Endodermal cell (in vitro differentiated cells): ENCODE results near the gene C1GALT1. TPM values are rescaled to one million over a fixed set of nuclear protein-coding genes. Genes with fewer than 3 reads are reported as not detected.

Experiments
- DNase-seq: peaks from one replicate; pipeline ENCODE4 v3.0.0-alpha.2; 2017
- H3K27ac ChIP-seq: 2 replicates; pipeline ENCODE4 v1.5.1; 2013; ENCODE audit warnings: mild to moderate bottlenecking, low read depth, low read length, moderate library complexity
- H3K27me3 ChIP-seq: 2 replicates; pipeline ENCODE4 v1.6.1; 2013; ENCODE audit warnings: mild to moderate bottlenecking, low read length, moderate library complexity; ENCODE audit not compliant: insufficient read depth, control insufficient read depth, poor library complexity, severe bottlenecking
- H3K36me3 ChIP-seq: 2 replicates; pipeline ENCODE4 v1.7.0; 2013; ENCODE audit warnings: mild to moderate bottlenecking, low read length, moderate library complexity; ENCODE audit not compliant: control insufficient read depth, insufficient read depth
- H3K4me1 ChIP-seq: one replicate; pipeline ENCODE4 v1.7.0; 2013; ENCODE audit warnings: low read length; ENCODE audit not compliant: control insufficient read depth, insufficient read depth
- H3K4me3 ChIP-seq: 2 replicates; pipeline ENCODE4 v1.5.1; 2013; ENCODE audit warnings: mild to moderate bottlenecking, low read length, moderate library complexity
- H3K9ac ChIP-seq: 2 replicates; pipeline ENCODE4 v1.6.1; 2013; ENCODE audit warnings: mild to moderate bottlenecking, low read length, moderate library complexity; ENCODE audit not compliant: poor library complexity, severe bottlenecking; ENCODE audit errors: extremely low read depth
- H3K9me3 ChIP-seq: 2 replicates; pipeline ENCODE4 v1.6.1; 2013; ENCODE audit warnings: mild to moderate bottlenecking, low read length, moderate library complexity; ENCODE audit not compliant: control insufficient read depth
- H3K27ac Mint-ChIP-seq: 2 replicates; pipeline ENCODE4 v1.8.0; 2020; ENCODE audit warnings: mixed read lengths
- H3K27me3 Mint-ChIP-seq: 2 replicates; pipeline ENCODE4 v1.8.0; 2021; ENCODE audit warnings: mild to moderate bottlenecking, mixed read lengths; ENCODE audit not compliant: insufficient read depth
- H3K36me3 Mint-ChIP-seq: 2 replicates; pipeline ENCODE4 v1.8.0; 2020; ENCODE audit warnings: low read depth, mixed read lengths
- H3K4me1 Mint-ChIP-seq: 2 replicates; pipeline ENCODE4 v1.8.0; 2020; ENCODE audit warnings: mixed read lengths
- H3K4me3 Mint-ChIP-seq: 2 replicates; pipeline ENCODE4 v1.8.0; 2020; ENCODE audit warnings: mild to moderate bottlenecking, moderate library complexity, mixed read lengths
- H3K9me3 Mint-ChIP-seq: 2 replicates; pipeline ENCODE4 v1.8.0; 2020; ENCODE audit warnings: mild to moderate bottlenecking, mixed read lengths
- WGBS, 2 experiments: methylation state at CpG; one replicate each; pipeline versions ENCODE4 v1.1.5 to v1.1.7; 2013; ENCODE audit warnings: missing lambda C conversion rate in 2 of 2, mixed read lengths in 1 of 2; ENCODE audit not compliant: insufficient coverage in 1 of 2, insufficient read length in 1 of 2; 5-methylcytosine and 5-hydroxymethylcytosine counted together
- total RNA-seq, 2 donors: library from RNA; stranded (reverse); fragmentation: NEBNext Ultra II Directional in 1 of 2; extraction: Animal tissue kit (Norgen Biotek cat#: 25700) in 1 of 2; gene quantifications; 2 replicates in 1 of 2; 3 replicates in 1 of 2; pipeline ENCODE4 v1.2.1, GENCODE V29; 2021
- TF ChIP-seq, protein P1 (sequence below): fragments of 200-600 bp; sonication (generic); conservative IDR thresholded peaks from 2 replicates; pipeline ENCODE4 v1.5.0; 2021; ENCODE audit warnings: antibody characterized with exemption, mild to moderate bottlenecking

Gene C1GALT1
- total RNA-seq, 2 donors from 2014 or later: 65.7 to 132 TPM

DNA sequence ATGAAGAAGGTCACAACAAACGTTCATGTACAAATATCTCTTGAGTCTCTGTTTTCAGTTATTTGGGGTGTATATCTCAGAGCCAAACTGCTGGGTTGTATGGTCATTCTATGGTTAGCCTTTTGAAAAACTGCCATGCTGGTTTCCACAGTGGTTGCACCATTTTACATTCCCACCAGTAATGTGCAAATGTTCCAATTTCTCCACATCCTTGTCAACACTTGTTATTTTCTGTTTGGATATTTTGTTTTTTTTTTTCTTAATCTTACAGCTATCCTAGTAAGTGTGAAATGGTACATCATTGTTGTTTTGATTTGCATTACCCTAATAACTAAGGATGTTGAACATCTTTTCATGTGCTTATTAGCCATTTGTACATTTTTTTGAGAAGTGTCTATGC is 13.0 kb upstream of the C1GALT1 start:
- H3K4me3 ChIP-seq: no peak overlapping the region
- 94 to 100% methylated on average over 1 of the region's 1 CpG for WGBS, 2 experiments
- peaks cover 20% of the 10 kb centered on the region for H3K9me3 ChIP-seq
- H3K9ac ChIP-seq: no peak overlapping the region
- H3K36me3 ChIP-seq: no peaks in the 10 kb centered on the region
- TF ChIP-seq, protein P1, sequence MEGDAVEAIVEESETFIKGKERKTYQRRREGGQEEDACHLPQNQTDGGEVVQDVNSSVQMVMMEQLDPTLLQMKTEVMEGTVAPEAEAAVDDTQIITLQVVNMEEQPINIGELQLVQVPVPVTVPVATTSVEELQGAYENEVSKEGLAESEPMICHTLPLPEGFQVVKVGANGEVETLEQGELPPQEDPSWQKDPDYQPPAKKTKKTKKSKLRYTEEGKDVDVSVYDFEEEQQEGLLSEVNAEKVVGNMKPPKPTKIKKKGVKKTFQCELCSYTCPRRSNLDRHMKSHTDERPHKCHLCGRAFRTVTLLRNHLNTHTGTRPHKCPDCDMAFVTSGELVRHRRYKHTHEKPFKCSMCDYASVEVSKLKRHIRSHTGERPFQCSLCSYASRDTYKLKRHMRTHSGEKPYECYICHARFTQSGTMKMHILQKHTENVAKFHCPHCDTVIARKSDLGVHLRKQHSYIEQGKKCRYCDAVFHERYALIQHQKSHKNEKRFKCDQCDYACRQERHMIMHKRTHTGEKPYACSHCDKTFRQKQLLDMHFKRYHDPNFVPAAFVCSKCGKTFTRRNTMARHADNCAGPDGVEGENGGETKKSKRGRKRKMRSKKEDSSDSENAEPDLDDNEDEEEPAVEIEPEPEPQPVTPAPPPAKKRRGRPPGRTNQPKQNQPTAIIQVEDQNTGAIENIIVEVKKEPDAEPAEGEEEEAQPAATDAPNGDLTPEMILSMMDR: no peak
- no peak for DNase-seq
- H3K27me3 ChIP-seq: no peaks in the 10 kb centered on the region
- no peaks in the 10 kb centered on the region for H3K27me3 Mint-ChIP-seq
- H3K9me3 Mint-ChIP-seq: peaks cover 17% of the 10 kb centered on the region
- no peak overlapping the region for H3K4me3 Mint-ChIP-seq
- H3K27ac Mint-ChIP-seq: no peak overlapping the region
- no peaks in the 10 kb centered on the region for H3K4me1 ChIP-seq
- no peak overlapping the region for H3K27ac ChIP-seq
- H3K36me3 Mint-ChIP-seq: no peaks in the 10 kb centered on the region
- peaks cover 8% of the 10 kb centered on the region for H3K4me1 Mint-ChIP-seq

DNA sequence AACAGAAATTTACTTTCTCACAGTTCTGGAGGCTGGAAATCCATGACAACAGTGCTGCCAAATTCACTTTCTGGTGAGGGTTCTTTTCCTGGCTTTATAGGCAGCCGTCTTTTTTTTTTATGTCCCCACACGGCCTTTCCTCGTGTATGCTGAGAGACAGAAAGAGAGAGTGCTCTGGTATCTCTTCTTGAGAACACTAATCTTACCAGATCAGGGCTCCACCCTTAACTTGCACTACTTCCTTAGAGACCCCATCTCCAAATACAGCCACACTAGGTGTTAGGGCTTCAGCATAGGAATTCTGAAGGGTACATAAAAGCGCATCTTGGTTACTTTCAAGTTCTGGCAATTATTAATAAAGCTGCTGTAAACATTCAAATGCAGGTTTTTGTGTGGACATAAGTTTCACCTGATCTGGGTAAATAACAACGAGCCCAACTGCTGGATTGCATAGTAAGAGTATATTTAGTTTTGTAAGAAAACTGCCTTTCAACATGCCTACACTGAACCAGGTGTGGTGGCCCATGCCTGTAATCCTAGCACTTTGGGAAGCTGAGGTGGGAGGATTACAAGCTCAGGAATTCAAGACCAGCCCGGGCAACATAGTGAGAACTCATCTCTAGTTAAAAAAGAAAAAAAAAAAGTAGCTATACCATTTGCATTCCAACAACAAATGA is 8.2 kb upstream of the C1GALT1 start:
- H3K36me3 ChIP-seq: no peaks in the 10 kb centered on the region
- H3K27me3 Mint-ChIP-seq: no peaks in the 10 kb centered on the region
- 92 to 100% methylated on average over 1 to 6 of the region's 6 CpGs for WGBS, 2 experiments
- DNase-seq: no peak
- no peaks in the 10 kb centered on the region for H3K27me3 ChIP-seq
- H3K4me1 ChIP-seq: peaks cover 3% of the 10 kb centered on the region
- no peak overlapping the region for H3K9ac ChIP-seq
- no peak overlapping the region for H3K4me3 ChIP-seq
- H3K4me1 Mint-ChIP-seq: peaks cover 15% of the 10 kb centered on the region
- H3K27ac ChIP-seq: no peak overlapping the region
- peaks cover 31% of the 10 kb centered on the region for H3K9me3 ChIP-seq
- H3K9me3 Mint-ChIP-seq: peaks cover 21% of the 10 kb centered on the region
- TF ChIP-seq, protein P1: no peak
- no peak overlapping the region for H3K27ac Mint-ChIP-seq
- H3K36me3 Mint-ChIP-seq: no peaks in the 10 kb centered on the region
- no peak overlapping the region for H3K4me3 Mint-ChIP-seq

DNA sequence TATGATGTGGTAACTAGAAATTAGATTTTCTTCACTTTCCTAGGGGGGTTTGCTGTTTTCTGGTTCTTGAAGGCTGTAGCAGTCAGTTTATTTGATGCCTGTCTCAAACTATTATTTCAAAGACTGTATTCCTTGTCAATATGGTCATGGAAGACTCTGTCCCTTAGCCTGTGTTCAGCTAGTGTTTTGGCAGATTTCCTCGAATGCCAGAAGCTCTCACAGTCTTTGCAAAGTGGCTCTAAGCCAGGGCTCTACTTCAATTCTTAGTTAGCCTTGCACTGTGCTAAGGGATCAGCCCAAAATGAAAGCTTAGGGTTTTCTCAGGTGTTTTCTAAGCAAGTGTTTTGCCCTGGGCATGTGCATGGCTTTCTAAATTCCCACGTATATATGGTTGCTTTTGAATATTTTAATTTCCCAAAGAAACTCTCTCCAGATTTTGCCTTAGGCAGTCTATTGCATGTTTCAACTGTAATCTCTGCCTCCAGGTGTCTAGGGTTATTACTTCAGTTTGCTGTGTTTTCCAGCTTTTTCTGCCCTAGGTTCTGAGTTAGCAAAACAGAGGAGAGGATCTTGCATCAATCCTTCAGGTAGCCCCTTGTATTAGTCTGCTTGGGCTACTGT is 7.2 kb upstream of the C1GALT1 start:
- Histone ChIP-seq H3K36me3 (no peaks in the 10 kb centered on the region), H3K27me3 (no peaks in the 10 kb centered on the region), H3K4me1 (peaks cover 3% of the 10 kb centered on the region), H3K4me3 (no peak overlapping the region), H3K9ac (no peak overlapping the region), H3K9me3 (peaks cover 27% of the 10 kb centered on the region), H3K27ac (no peak overlapping the region)
- 90 to 94% methylated on average over 1 to 2 of the region's 2 CpGs for WGBS, 2 experiments
- no peaks in the 10 kb centered on the region for H3K27me3 Mint-ChIP-seq
- H3K36me3 Mint-ChIP-seq: no peaks in the 10 kb centered on the region
- peaks cover 17% of the 10 kb centered on the region for H3K9me3 Mint-ChIP-seq
- H3K4me3 Mint-ChIP-seq: no peak overlapping the region
- DNase-seq: no peak
- peaks cover 15% of the 10 kb centered on the region for H3K4me1 Mint-ChIP-seq
- TF ChIP-seq, protein P1: no peak
- H3K27ac Mint-ChIP-seq: no peak overlapping the region
